ENCODE measurements around the gene PODXL.
A peak's percentile ranks its signal among the peaks of the same experiment; 100 is the strongest.
"Not testable (repeated sequence)": the region's sequence is repeated elsewhere in the genome, so short reads cannot be mapped to it uniquely, and the experiment has no call there.

The PODXL gene

DNA sequence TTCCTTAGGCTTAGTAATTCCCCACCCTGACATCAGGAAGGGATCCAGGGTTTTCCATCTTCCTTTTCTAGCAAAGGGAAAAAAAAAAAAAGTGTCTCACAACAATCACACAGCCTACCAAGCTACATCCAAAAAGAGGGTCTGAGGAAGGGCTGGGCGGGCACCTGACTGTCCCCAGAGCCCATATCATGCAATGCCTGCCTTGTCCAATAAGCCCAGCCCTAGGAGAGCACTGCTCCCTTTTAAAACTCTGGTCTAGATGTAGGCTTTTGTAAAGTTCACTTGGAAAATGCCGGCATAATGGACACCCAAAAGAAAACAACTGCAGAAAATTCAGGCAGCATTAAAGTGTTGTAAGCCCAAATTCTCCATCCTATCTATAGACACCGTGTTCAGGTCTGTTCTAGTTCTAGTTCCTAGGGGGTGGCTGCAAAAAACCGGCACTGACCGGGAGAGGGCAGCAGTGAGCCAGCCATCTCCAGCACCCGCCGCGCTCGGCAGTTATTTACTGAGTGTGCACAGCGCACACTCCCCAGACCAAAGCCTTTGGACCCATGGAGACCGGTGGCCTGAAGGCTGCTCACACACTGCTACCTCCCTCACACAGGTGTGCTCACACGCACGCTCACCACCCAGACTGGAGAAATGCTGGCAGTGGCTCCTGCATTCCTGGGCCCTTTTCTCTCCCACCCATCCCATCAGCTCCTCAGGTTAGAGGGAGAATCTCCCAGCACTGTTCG, 48.7 kb downstream of the PODXL start:
- ChIA-PET CTCF (interaction anchor here (0.6 to 10.5 kb wide), 11 partner anchors 15 to 468 kb away, joined by 3 to 113 read pairs (median 3); no protein-coding TSS in a partner anchor), POLR2A (no interaction called here)
- 44% methylated on average over 9 of the region's 14 CpGs for WGBS (ENCODE audit: insufficient coverage)
- Histone ChIP-seq H3K4me3 (ENCODE audit: control insufficient read depth in 1 of 7, extremely low read depth in 1 of 7, insufficient read depth in 4 of 7, low read depth in 2 of 7, low read length in 6 of 7) (no peak overlapping the region), H3K4me1 (ENCODE audit: control extremely low read depth in 1 of 4, control insufficient read depth in 4 of 4, insufficient read depth in 4 of 4, low read length in 3 of 4) (peaks cover 0 to 13% (median 6%) of the 10 kb centered on the region in 4 experiments), H3K36me3 (ENCODE audit: control insufficient read depth in 4 of 4, insufficient read depth in 4 of 4, low read length in 3 of 4) (no peaks in the 10 kb centered on the region), H3K27ac (ENCODE audit: insufficient read depth in 1 of 2, low read depth in 1 of 2, low read length in 2 of 2, poor library complexity in 1 of 2, severe bottlenecking in 2 of 2) (no peak overlapping the region), H3K27me3 (replicated peaks in 2 of 5; ENCODE audit: control insufficient read depth in 4 of 5, insufficient read depth in 5 of 5, low read length in 4 of 5) (no peaks in the 10 kb centered on the region), H3K9me3 (ENCODE audit: control extremely low read depth in 1 of 5, control insufficient read depth in 4 of 5, insufficient read depth in 2 of 5, low read depth in 1 of 5, low read length in 4 of 5) (no peaks in the 10 kb centered on the region)
- DNase-seq = peak; percentile 63 to 85 (median 76)

DNA sequence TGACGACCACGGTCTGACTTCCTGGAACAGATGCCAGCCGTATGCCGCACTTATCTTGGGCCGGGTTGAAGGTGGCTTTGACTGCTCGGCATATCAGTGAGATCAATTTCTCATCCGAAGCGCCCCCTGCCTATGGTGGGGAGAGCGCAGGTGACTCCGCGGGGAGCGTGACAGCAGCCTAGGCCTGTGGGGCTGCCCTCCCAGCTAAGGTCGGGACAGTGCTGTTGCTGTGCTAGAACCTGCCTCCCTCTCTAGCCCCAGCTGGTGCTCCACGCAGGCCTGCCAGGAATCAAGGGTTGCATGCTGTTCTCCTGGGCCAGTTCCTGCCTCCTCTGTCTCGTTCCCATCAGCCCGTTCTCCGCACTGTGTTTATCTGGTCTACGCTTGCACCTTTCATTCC, 49.8 kb downstream of the PODXL start:
- ChIA-PET POLR2A (no interaction called here), CTCF (interaction anchor here (1.1 to 10.5 kb wide), 4 partner anchors 14 to 148 kb away, joined by 3 to 113 read pairs (median 13); no protein-coding TSS in a partner anchor)
- Histone ChIP-seq H3K4me1 (ENCODE audit: control extremely low read depth in 1 of 4, control insufficient read depth in 4 of 4, insufficient read depth in 4 of 4, low read length in 3 of 4) (peaks cover 0 to 16% (median 12%) of the 10 kb centered on the region in 4 experiments), H3K4me3 (ENCODE audit: control insufficient read depth in 1 of 7, extremely low read depth in 1 of 7, insufficient read depth in 4 of 7, low read depth in 2 of 7, low read length in 6 of 7) (no peak overlapping the region), H3K36me3 (ENCODE audit: control insufficient read depth in 4 of 4, insufficient read depth in 4 of 4, low read length in 3 of 4) (no peaks in the 10 kb centered on the region), H3K27me3 (replicated peaks in 2 of 5; ENCODE audit: control insufficient read depth in 4 of 5, insufficient read depth in 5 of 5, low read length in 4 of 5) (no peaks in the 10 kb centered on the region), H3K9me3 (ENCODE audit: control extremely low read depth in 1 of 5, control insufficient read depth in 4 of 5, insufficient read depth in 2 of 5, low read depth in 1 of 5, low read length in 4 of 5) (no peaks in the 10 kb centered on the region), H3K27ac (ENCODE audit: insufficient read depth in 1 of 2, low read depth in 1 of 2, low read length in 2 of 2, poor library complexity in 1 of 2, severe bottlenecking in 2 of 2) (no peak overlapping the region)
- 93% methylated on average over 18 of the region's 18 CpGs for WGBS (ENCODE audit: insufficient coverage)
- DNase-seq = no peak

DNA sequence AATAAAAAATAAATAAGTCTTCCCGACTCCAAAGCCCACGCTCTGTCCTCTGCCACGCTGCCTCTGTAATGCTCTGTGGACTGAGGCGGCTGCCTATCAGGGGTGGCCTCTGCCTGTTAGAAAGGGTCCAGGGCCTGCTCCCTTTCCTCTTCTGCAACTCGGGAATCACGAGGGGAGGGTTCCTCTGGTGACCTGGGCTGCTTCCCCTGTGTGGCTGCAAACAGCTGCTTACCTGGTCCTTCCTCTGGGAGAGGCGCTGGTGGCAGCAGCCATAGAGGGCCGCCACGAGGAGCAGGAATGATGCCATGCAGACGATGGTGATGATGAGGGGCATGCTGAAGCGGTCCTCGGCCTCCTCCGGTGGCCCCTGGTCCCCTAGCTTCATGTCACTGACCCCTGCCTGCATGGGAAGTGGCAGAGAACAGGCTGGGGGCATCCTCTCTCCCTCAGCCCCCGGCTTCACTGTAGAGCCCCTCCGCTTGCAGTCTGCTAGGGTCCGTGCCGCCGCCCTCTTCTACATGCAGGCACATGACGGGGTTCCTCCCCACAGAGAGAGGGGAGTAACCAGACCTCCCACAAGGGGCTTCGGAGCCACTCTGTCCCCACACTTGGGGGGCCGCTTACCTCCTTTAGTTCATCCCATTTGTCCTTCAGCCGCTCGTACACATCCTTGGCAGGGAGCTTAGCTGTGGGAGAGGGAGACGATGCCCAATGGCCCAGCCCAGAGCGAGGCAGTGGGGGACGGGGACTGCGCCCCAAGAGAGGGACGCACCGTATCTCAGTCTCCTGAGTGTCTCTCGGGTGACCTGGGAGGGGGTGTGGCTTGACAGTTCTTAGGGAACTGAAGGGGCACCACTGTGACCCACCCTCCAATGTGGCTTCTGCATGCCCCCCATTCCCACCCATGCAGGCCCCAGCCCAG, 50.5 kb downstream of the PODXL start:
- Histone ChIP-seq H3K27me3 (replicated peaks in 2 of 5; ENCODE audit: control insufficient read depth in 4 of 5, insufficient read depth in 5 of 5, low read length in 4 of 5) (no peaks in the 10 kb centered on the region), H3K4me3 (ENCODE audit: control insufficient read depth in 1 of 7, extremely low read depth in 1 of 7, insufficient read depth in 4 of 7, low read depth in 2 of 7, low read length in 6 of 7) (no peak overlapping the region), H3K27ac (ENCODE audit: insufficient read depth in 1 of 2, low read depth in 1 of 2, low read length in 2 of 2, poor library complexity in 1 of 2, severe bottlenecking in 2 of 2) (no peak overlapping the region), H3K9me3 (ENCODE audit: control extremely low read depth in 1 of 5, control insufficient read depth in 4 of 5, insufficient read depth in 2 of 5, low read depth in 1 of 5, low read length in 4 of 5) (no peaks in the 10 kb centered on the region), H3K36me3 (ENCODE audit: control insufficient read depth in 4 of 4, insufficient read depth in 4 of 4, low read length in 3 of 4) (no peaks in the 10 kb centered on the region), H3K4me1 (ENCODE audit: control extremely low read depth in 1 of 4, control insufficient read depth in 4 of 4, insufficient read depth in 4 of 4, low read length in 3 of 4) (peaks cover 0 to 23% (median 18%) of the 10 kb centered on the region in 4 experiments)
- CTCF ChIA-PET = interaction anchor here (1.3 to 10.5 kb wide), 5 partner anchors 13 to 149 kb away, joined by 4 to 113 read pairs (median 12); no protein-coding TSS in a partner anchor
- 94% methylated on average over 22 of the region's 30 CpGs for WGBS (ENCODE audit: insufficient coverage)
- DNase-seq = no peak
- POLR2A ChIA-PET = no interaction called here

DNA sequence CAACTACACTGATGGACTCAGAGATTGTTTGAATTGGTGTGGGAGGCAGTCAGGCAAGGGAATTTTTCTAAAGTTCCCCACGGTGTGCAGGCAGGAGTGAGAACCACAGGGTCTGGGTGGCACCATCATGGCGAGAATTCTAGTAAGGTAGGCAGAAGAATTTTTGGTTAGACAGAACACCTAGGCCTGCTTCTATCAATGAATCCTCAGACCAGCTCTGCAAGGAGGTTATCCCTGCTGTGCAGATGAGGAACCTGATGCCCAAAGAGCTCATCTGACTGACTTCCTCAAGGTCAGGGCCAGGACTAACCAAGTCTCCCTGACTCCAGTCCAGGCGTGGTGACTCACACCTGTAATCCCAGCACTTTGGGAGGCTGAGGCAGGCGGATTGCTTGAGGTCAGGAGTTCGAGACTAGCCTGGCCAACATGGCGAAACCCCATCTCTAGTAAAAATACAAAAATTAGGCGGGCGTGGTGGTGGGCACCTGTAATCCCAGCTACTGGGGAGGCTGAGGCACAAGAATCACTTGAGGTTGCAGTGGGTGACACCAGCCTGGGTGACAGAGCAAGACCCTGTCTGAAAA, 51.3 kb downstream of the PODXL start:
- H3K27ac ChIP-seq (ENCODE audit: insufficient read depth in 1 of 2, low read depth in 1 of 2, low read length in 2 of 2, poor library complexity in 1 of 2, severe bottlenecking in 2 of 2); H3K36me3 ChIP-seq (ENCODE audit: control insufficient read depth in 4 of 4, insufficient read depth in 4 of 4, low read length in 3 of 4); H3K9me3 ChIP-seq (ENCODE audit: control extremely low read depth in 1 of 5, control insufficient read depth in 4 of 5, insufficient read depth in 2 of 5, low read depth in 1 of 5, low read length in 4 of 5); H3K27me3 ChIP-seq (replicated peaks in 2 of 5; ENCODE audit: control insufficient read depth in 4 of 5, insufficient read depth in 5 of 5, low read length in 4 of 5); DNase-seq; H3K4me3 ChIP-seq (ENCODE audit: control insufficient read depth in 1 of 7, extremely low read depth in 1 of 7, insufficient read depth in 4 of 7, low read depth in 2 of 7, low read length in 6 of 7); POLR2A ChIA-PET: not testable (repeated sequence)
- H3K4me1 ChIP-seq (ENCODE audit: control extremely low read depth in 1 of 4, control insufficient read depth in 4 of 4, insufficient read depth in 4 of 4, low read length in 3 of 4) = peaks cover 0 to 29% (median 22%) of the 10 kb centered on the region in 4 experiments
- CTCF ChIA-PET = interaction anchor here (1.5 to 10.5 kb wide), 4 partner anchors 12 to 150 kb away, joined by 4 to 113 read pairs (median 7); no protein-coding TSS in a partner anchor
- 88% methylated on average over 2 of the region's 8 CpGs for WGBS (ENCODE audit: insufficient coverage)

DNA sequence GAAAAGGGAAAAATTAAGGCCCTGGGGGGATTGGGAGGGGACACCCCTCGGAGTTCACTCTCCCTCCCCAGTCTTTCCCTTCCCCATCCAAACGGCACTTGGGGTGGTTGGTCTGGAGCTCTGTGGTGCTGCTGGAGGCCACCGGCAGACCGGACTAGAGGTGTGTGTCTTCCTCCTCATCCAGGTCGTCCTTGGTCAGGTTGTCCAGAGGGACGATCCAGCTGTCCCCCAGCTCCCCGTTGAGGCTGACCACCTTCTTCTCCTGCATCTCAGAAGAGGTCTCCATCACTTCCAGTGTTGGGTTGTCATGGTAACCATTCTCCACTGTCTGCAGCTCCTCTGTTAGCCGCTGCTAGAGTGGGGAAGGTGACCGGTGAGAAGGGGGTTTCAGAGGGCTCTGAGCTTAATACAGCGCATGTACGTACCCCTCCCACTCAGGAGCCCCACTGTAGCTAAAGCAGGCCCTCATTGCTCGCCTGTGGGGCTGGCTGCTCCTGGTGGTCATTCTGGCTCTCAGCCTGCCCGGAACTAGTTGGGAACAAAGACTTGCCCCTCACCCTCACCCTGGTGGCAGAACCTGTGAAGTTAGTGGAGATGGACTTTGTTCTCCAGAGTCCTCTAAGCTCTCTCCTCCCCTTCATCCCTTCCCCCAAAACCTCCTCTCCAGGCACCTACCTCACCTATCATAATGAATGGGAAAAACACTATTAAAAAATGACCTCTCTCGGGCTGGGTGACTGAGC, 52.1 kb downstream of the PODXL start:
- 97% methylated on average over 9 of the region's 14 CpGs for WGBS (ENCODE audit: insufficient coverage)
- H3K9me3 ChIP-seq (ENCODE audit: control extremely low read depth in 1 of 5, control insufficient read depth in 4 of 5, insufficient read depth in 2 of 5, low read depth in 1 of 5, low read length in 4 of 5) = no peaks in the 10 kb centered on the region
- no peaks in the 10 kb centered on the region for H3K27me3 ChIP-seq (replicated peaks in 2 of 5; ENCODE audit: control insufficient read depth in 4 of 5, insufficient read depth in 5 of 5, low read length in 4 of 5)
- H3K36me3 ChIP-seq (ENCODE audit: control insufficient read depth in 4 of 4, insufficient read depth in 4 of 4, low read length in 3 of 4) = peaks cover 0 to 3% (median 0%) of the 10 kb centered on the region in 4 experiments
- H3K4me3 ChIP-seq (ENCODE audit: control insufficient read depth in 1 of 7, extremely low read depth in 1 of 7, insufficient read depth in 4 of 7, low read depth in 2 of 7, low read length in 6 of 7) = no peak overlapping the region
- ChIA-PET CTCF (interaction anchor here (1.5 to 10.5 kb wide), 5 partner anchors 8 to 151 kb away, joined by 4 to 113 read pairs (median 8); no protein-coding TSS in a partner anchor), POLR2A (no interaction called here)
- peaks cover 0 to 29% (median 22%) of the 10 kb centered on the region in 4 experiments for H3K4me1 ChIP-seq (ENCODE audit: control extremely low read depth in 1 of 4, control insufficient read depth in 4 of 4, insufficient read depth in 4 of 4, low read length in 3 of 4)
- H3K27ac ChIP-seq (ENCODE audit: insufficient read depth in 1 of 2, low read depth in 1 of 2, low read length in 2 of 2, poor library complexity in 1 of 2, severe bottlenecking in 2 of 2) = no peak overlapping the region
- DNase-seq = no peak

DNA sequence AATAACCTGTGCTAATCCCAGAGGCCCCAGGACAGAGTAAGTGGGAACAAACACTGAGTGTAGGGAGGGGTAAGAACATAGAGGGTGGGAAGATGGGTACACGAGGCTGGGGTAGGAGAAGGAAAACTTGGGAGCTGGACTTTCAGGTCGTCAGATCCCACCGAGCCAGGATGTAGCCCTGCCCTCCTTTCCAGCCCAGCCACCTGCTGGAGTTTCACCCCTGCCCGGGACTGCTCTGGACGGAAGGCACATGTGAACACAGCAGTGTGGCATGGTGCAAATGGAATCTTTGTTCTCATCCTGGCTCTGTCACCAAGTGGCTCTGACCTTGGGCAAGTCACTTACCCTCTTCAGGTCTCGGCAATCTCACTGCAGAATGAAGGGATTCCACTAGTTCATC, 52.8 kb downstream of the PODXL start:
- Histone ChIP-seq H3K36me3 (ENCODE audit: control insufficient read depth in 4 of 4, insufficient read depth in 4 of 4, low read length in 3 of 4) (peaks cover 0 to 5% (median 0%) of the 10 kb centered on the region in 4 experiments), H3K4me3 (ENCODE audit: control insufficient read depth in 1 of 7, extremely low read depth in 1 of 7, insufficient read depth in 4 of 7, low read depth in 2 of 7, low read length in 6 of 7) (no peak overlapping the region), H3K9me3 (ENCODE audit: control extremely low read depth in 1 of 5, control insufficient read depth in 4 of 5, insufficient read depth in 2 of 5, low read depth in 1 of 5, low read length in 4 of 5) (no peaks in the 10 kb centered on the region), H3K4me1 (ENCODE audit: control extremely low read depth in 1 of 4, control insufficient read depth in 4 of 4, insufficient read depth in 4 of 4, low read length in 3 of 4) (peaks cover 0 to 29% (median 22%) of the 10 kb centered on the region in 4 experiments), H3K27me3 (replicated peaks in 2 of 5; ENCODE audit: control insufficient read depth in 4 of 5, insufficient read depth in 5 of 5, low read length in 4 of 5) (no peaks in the 10 kb centered on the region), H3K27ac (ENCODE audit: insufficient read depth in 1 of 2, low read depth in 1 of 2, low read length in 2 of 2, poor library complexity in 1 of 2, severe bottlenecking in 2 of 2) (no peak overlapping the region)
- WGBS (ENCODE audit: insufficient coverage) = 89% methylated on average over 6 of the region's 6 CpGs
- ChIA-PET POLR2A (no interaction called here), CTCF (interaction anchor here (1.5 to 10.5 kb wide), 4 partner anchors 8 to 152 kb away, joined by 6 to 113 read pairs (median 18); no protein-coding TSS in a partner anchor)
- DNase-seq = no peak

Measured in common myeloid progenitor, CD34-positive (primary cell).